ENCODE measurements around the gene ABHD17C.

The ABHD17C gene

DNA sequence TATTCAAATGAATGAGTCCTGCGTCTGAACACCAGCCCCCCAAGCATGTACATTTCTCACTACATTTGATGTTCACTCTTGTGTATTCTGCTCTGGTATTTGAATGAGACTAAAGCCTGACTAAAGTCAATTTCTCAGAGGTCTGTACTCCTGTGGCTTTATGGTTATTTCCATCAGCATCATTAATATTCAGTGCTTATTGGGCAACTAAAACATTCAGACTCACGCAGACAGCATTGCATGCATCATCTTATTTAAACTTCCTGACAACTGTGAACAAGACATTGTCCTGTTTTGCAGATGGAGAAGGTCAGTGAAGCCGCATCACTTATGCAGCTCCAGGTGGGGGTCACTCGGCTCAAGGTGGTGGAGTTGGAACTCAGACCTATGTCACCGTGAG lies 95.1 kb downstream of the ABHD17C start:
- no peak for DNase-seq

DNA sequence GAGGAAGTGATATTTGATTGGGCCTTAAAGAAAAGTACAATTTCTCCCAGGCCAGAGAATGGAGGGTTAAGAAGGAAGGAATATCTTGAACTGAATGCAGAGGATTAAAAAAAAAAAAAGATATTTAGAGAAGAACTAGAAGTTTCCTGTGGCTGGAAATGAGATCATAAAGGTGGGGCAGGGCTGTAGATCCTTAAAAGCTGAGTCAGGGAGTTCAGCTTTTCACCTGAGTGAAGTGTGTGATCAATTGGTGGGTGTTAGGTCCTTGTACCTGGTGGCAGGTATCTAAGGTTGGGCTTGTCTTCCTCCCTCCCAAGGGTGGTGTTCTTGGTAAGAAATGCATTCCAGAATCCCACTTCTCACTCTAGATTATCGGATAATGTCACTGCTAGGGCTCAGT lies 95.9 kb downstream of the ABHD17C start:
- no peak for DNase-seq

DNA sequence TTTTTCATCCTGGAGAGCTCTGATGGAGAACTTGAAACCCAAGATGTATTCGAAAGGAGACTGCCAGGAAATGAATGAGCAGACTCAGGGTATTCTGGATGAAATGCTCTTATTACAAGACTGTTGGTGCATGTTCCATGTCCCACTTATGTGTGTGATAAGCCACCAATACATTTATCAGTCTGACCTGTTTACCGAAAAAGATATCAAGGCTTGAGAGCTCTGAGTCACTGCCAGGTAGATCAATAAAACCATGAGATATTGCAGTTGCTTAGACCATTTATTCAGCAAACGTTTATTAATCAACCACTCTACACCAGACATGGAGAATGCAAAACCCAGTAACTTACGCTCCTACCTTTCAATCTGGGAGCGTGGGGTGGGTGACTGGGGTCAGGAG lies 101.3 kb downstream of the ABHD17C start:
- no peak for DNase-seq

DNA sequence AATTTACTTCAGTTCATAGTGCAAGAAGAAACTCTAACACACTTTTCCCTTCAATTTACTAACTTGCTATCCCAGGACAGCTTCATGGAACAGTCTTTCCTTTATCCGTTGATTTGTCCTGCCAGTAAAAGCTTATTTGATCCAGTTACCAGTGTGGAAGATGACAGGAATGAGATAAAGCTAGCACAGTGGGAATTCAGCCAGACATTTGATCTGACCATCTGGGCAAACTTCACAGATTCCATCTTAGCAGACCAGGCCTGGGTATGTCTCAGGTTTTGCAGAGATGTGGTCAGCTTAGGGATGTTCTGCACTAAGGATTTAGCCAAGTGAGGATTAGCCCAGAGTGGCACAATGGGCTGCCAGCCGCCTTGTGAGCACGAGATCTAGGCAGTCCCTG lies 103.8 kb downstream of the ABHD17C start:
- peak in 1 of 2 experiments; percentile 31 for DNase-seq

DNA sequence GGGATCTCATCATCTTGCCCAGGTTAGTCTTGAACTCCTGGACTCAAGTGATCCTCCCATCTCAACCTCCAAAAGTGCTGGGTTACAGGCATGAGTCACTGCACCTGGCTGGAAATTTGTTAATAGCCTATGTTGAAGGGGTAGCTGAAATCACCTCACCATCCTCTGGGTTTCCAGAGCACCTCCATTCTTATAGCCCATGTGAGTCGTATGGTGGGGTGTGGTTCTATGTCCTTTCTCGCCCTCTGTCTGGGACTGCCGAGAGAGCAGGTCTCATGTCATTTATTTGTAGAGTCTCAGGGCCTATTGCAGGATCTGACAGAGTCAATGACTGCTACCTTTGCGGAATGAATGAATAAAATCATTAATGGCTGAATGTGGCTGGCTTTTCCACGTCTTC lies 105.0 kb downstream of the ABHD17C start:
- DNase-seq: no peak

DNA sequence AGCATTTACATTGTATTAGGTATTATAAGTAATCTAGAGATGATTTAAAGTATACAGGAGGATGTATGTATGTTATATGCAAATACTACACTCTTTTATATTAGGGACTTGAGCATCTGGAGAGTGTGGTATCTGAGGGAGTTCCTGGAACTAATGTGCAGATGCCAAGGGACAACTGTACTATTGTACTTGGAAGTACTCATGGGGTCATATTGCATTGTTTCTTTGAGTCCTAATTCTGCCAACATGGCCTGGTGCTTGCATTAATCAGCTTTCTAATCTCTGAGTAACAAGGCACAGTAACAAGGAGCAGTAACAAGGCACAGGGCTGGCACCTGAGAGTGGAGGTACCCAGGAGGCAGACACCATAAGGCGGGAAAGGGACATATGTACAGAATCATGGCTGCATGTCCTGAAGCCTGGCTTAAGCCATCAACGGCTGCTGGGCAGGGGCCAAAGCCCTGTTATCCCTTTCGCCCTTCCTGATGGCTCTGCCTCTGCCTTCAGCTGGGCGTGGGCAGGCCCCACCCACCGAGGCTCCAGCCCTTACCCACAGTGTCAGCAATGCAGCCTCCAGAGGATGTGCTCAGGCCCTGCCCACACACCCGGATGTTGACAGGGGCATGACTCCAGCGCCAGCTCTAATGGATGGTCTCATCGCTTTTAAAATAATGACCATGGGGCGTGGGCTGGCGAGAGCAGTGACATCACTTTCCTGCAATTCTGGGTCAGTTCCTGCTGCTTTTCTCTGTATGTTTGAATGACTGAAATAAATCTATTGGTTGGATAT lies 107.0 kb downstream of the ABHD17C start:
- no peak for DNase-seq

DNA sequence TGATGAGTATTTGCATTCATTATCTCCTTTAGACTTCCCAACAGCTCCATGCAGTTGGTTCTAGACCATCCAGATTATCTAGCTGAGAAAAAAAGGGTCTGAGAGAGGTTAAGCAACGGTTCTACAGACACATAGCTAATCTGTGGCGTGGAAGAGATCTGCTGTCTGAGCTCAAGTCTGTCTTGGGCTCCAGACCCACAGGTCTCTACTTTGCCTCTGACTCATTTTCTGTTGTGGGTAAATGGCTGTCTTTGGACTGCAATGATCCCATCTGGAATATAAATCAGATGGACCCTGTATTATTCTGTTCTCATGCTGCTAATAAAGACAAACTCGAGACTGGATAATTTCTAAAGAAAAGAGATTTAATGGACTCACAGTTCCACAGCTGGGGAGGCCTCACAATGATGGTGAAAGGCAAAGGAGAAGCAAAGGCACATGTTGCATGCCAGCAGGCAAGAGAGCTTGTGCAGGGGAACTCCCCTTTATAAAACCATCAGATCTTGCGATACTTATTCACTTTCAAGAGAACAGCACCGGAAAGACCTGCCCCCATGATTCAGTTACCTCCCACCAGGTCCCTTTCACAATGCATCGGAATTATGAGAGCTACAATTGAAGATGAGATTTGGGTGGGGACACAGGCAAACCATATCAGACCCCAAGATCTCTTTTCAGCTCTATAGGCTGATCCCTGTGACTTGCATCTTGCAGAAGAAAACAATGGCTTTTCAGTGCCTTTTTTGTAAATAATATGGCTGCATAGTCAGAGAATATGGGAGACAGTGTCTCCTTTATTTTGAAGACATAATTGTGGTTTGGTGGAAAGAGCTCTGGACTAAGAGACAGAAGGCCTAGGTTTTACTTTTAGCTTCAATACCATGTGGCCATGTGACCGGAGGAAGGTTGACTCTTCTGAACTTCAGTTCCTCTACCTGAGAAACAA lies 108.7 kb downstream of the ABHD17C start:
- no peak for DNase-seq

DNA sequence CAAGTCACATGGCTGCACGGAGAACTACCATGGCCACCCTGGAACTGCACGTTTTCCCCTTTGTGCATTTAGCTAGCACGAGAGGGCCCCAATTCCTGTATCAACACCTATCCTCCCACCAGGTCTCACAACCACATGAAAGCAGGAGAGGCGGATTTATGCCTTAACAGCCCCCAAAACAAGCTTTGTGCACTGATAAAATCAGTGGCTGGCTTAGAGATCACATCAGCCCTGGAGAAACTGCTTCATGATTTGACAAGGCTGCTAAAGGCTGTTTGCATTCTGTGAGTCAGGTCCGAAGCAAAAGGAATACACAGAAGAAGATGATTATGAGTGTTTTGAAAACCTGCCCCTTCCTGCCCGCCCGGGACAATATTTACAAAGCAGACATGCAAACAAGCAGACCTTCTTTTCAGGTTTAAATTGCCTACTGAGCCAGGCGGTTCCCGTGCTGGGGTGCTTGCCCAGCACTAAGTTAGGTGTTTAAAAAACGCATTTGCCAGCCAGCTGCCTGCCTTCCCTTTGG lies 109.9 kb downstream of the ABHD17C start:
- DNase-seq: no peak
